Chondrocyte (in vitro differentiated cells): ENCODE data around the gene DNAL4. TPM values are rescaled to one million over a fixed set of nuclear protein-coding genes. Genes with fewer than 3 reads are reported as not detected.
A peak's percentile ranks its signal among the peaks of the same experiment; 100 is the strongest.

Experiments used
- DNase-seq: peaks from one replicate; pipeline ENCODE4 v3.0.0; 2021; ENCODE audit warnings: mixed read lengths, low spot score
- H3K27ac Mint-ChIP-seq: one replicate; pipeline ENCODE4 v1.8.0; 2021; ENCODE audit warnings: mild to moderate bottlenecking, moderate library complexity, mixed read lengths; ENCODE audit not compliant: unreplicated experiment
- H3K27me3 Mint-ChIP-seq: 2 replicates; pipeline ENCODE4 v1.8.0; 2021; ENCODE audit warnings: low read depth, mixed read lengths
- H3K36me3 Mint-ChIP-seq: 2 replicates; pipeline ENCODE4 v1.8.0; 2021; ENCODE audit warnings: low read depth, mixed read lengths
- H3K4me1 Mint-ChIP-seq: 2 replicates; pipeline ENCODE4 v1.8.0; 2021; ENCODE audit warnings: low read depth, mild to moderate bottlenecking, mixed read lengths
- H3K4me3 Mint-ChIP-seq: one replicate; pipeline ENCODE4 v1.8.0; 2021; ENCODE audit warnings: mild to moderate bottlenecking, moderate library complexity, mixed read lengths; ENCODE audit not compliant: unreplicated experiment
- H3K9me3 Mint-ChIP-seq: 2 replicates; pipeline ENCODE4 v1.8.0; 2021; ENCODE audit warnings: low read depth, mixed read lengths
- CTCF ChIP-seq: fragments of 200-600 bp; sonication (generic); IDR thresholded peaks from 2 replicates; pipeline ENCODE4 v1.5.0; 2021; ENCODE audit warnings: antibody characterized with exemption, mild to moderate bottlenecking, moderate library complexity
- total RNA-seq: library from RNA; stranded (reverse); gene quantifications from 3 replicates; pipeline ENCODE4 v1.2.1, GENCODE V29; 2021

Gene DNAL4
- total RNA-seq, 1 donor from 2014 or later, result 11.8 TPM

- Mint-ChIP-seq H3K36me3 (peaks cover 4% of the 10 kb centered on the region), H3K4me3 (no peak overlapping the region), H3K27ac (no peak overlapping the region), H3K9me3 (no peaks in the 10 kb centered on the region), H3K27me3 (no peaks in the 10 kb centered on the region), H3K4me1 (peaks cover 10% of the 10 kb centered on the region)
- TF ChIP-seq CTCF, result no peak
- peak; percentile 57 for DNase-seq
Observed at GRCh38 chr22:38830026-38830844, 36.3 kb upstream of the DNAL4 start.

GRCh38 chr22:38829485-38829884, 35.5 kb upstream of the DNAL4 start:
- H3K4me1 Mint-ChIP-seq, result peaks cover 10% of the 10 kb centered on the region
- no peak overlapping the region for H3K4me3 Mint-ChIP-seq
- H3K27me3 Mint-ChIP-seq, result no peaks in the 10 kb centered on the region
- H3K9me3 Mint-ChIP-seq, result no peaks in the 10 kb centered on the region
- no peak for TF ChIP-seq CTCF
- H3K36me3 Mint-ChIP-seq, result peaks cover 4% of the 10 kb centered on the region
- no peak overlapping the region for H3K27ac Mint-ChIP-seq
- no peak for DNase-seq

GRCh38 chr22:38828616-38829205, 34.8 kb upstream of the DNAL4 start:
- H3K4me3 Mint-ChIP-seq, result no peak overlapping the region
- DNase-seq, result peak; percentile 58
- no peaks in the 10 kb centered on the region for H3K27me3 Mint-ChIP-seq
- no peak overlapping the region for H3K27ac Mint-ChIP-seq
- H3K36me3 Mint-ChIP-seq, result peaks cover 6% of the 10 kb centered on the region
- TF ChIP-seq CTCF, result no peak
- H3K9me3 Mint-ChIP-seq, result no peaks in the 10 kb centered on the region
- H3K4me1 Mint-ChIP-seq, result peaks cover 12% of the 10 kb centered on the region

- peaks cover 12% of the 10 kb centered on the region for H3K4me1 Mint-ChIP-seq
- peaks cover 1% of the 10 kb centered on the region for H3K27me3 Mint-ChIP-seq
- no peak for TF ChIP-seq CTCF
- no peaks in the 10 kb centered on the region for H3K9me3 Mint-ChIP-seq
- H3K36me3 Mint-ChIP-seq, result peaks cover 8% of the 10 kb centered on the region
- DNase-seq, result peak; percentile 70
- no peak overlapping the region for H3K4me3 Mint-ChIP-seq
- H3K27ac Mint-ChIP-seq, result no peak overlapping the region
Observed at GRCh38 chr22:38828191-38828590, 34.2 kb upstream of the DNAL4 start.

DNA sequence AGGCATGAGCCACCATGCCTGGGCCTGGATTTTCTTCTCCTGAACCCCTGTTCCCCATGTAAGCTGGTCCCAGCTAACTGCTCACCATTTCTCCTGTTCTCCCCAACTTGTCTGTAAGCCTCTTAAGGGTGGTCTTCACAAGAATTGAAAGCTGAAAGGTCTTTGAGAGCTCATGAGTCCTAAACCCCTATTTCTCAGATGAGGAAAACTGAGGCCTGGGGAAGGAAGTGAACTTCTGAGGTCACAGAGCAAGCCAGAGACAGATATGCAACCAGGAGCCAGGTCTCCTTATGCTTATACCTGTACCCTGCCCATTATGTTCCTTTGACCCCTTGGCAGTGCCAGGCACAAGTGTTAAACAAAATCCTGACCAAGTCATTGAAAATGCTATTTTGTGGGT, 33.6 kb upstream of the DNAL4 start:
- no peak for TF ChIP-seq CTCF
- DNase-seq, result no peak
- Mint-ChIP-seq H3K4me1 (peaks cover 12% of the 10 kb centered on the region), H3K27me3 (peaks cover 1% of the 10 kb centered on the region), H3K36me3 (peaks cover 8% of the 10 kb centered on the region), H3K27ac (no peak overlapping the region), H3K4me3 (no peak overlapping the region), H3K9me3 (no peaks in the 10 kb centered on the region)
